NOMO-1 (cell line): ENCODE results near the gene SYNE4.
"Not testable (repeated sequence)": the region's sequence is repeated elsewhere in the genome, so short reads cannot be mapped to it uniquely, and the experiment has no call there.

ENCODE experiments used
- DNase-seq, 2 experiments: peaks; one replicate each; lab custom pipeline; 2025; ENCODE audit not compliant: unreplicated experiment in 2 of 2; lab: John Stamatoyannopoulos, UW

The SYNE4 gene

DNA sequence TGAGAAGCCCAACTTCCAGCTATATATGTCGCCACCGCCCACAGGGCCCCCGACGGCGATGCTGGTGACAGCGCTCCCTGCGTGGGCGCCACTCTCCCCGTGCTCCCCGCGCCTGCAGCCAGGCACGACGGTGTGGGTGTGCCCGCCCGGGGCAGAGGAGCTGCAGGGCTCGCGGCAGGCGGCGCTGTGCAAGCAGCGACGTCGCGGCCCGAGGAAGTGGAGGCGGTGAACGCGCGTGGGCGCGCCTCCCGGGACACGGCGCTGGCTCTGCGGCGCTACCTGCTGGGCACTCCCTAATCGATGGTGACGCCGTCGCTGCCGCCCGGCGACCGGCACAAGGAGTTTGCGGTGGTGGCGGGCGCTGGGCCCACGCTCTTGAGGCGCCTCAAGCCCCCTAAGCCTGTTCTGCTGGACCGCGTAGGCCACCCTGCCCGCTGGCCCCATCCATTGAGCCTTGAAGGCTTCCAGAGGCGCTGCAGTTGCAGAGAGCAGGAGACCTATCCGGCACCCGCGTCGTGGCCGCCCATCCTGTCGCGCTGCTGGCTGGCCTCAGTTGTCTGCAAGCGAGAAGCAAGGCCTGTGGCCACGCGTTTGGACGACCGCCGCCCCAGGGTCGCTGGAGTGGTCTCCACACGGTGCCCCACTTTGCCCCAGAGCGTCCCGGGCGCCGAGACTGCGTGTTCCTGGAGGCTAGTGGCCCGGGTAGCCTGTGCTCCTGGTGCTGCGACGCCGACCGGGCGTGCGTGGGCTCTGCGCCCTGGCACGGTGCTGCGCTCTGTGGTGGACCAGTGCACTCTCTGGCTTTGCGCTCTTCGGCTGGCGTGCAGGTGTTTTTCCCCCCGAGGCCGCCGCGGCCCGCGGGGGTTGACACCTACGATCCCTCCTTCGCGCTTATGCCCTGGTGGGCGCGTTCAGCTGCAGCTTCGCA lies 49.3 kb downstream of the SYNE4 start:
- no peak for DNase-seq

DNA sequence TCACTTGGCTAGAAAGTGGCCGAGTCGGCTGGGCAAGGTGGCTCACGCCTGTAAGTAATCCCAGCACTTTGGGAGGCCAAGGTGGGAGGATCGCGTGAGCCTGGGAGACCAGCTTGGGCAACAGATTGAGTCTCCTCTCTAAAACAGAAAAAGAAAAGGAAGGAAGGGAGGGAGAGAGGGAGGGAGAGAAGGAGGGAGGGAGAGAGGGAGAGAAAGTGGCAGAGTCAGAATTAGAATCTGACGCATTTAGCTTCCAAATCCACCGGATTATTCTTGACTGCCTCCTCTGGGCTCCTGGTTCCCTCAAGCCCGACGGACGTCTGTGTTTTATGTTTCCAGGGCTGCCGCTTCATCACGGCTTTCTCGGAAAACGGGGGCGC lies 50.0 kb downstream of the SYNE4 start:
- no peak for DNase-seq

DNA sequence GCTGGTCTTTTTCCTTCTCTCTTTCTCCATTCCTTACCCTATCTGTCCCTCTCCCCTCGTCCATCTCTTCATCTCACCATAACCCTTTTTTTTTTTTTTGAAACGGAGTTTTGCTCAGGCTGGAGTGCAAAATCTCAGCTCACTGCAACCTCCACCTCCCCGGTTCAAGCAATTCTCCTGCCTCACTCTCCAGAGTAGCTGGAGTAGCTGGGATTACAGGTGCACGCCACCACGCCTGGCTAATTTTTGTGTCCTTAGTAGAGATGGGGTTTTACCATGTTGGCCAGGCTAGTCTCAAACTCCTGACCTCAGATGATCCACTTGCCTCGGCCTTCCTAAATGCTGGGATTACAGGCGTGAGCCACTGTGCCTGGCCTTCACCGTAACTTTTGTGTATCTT lies 51.2 kb downstream of the SYNE4 start:
- not testable (repeated sequence) for DNase-seq

DNA sequence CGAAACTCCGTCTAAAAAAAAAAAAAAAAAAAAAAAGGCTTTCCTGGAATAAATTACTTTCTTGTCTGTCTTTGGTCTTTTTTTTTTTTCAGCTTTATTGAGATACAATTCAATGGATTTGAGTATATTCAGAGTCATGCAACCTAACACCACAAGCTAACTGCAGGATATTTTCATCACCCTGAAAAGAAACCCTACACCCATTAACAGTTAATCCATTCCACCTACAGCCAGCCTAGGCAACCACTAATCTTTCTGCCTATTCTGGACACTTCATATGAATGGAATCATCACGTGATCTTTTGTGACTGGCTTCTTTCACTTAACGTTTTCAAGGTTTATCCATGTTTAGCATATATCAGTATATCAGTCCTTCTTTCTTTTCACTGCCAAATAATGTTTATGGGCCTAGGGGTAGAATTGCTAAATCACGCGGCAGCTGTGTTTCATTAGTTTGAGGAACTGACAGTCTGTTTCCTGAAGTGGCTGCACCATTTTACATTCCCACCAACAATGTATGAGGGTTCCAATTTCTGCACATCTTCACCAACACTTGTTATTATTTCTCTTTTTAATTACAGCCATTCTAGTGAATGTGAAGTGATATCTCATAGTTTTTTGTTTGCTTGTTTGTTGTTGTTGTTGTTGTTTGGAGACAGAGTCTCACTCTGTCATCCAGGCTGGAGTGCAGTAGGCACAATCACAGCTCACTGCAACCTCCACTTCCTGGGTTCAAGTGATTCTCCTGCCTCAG lies 52.6 kb downstream of the SYNE4 start:
- DNase-seq: no peak
